GM19035 (cell line): ENCODE data around the gene SEC14L1.
"Not testable (repeated sequence)": the region's sequence is repeated elsewhere in the genome, so short reads cannot be mapped to it uniquely, and the experiment has no call there.

Experiments used
- ATAC-seq: cut with Tn5 transposase; IDR thresholded peaks from one replicate; pipeline ENCODE4 v1.9.1; 2021; ENCODE audit not compliant: unreplicated experiment

Gene SEC14L1

GRCh38 chr17:77140166-77140877 is 447 bp upstream of the SEC14L1 start:
- peak; percentile 86 for ATAC-seq

- no peak for ATAC-seq
Observed at GRCh38 chr17:77141846-77142449, 1.2 kb downstream of the SEC14L1 start.

GRCh38 chr17:77142689-77143088 is 1.9 kb downstream of the SEC14L1 start:
- ATAC-seq, result no peak

- ATAC-seq, result no peak
Observed at GRCh38 chr17:77143306-77143705, 2.5 kb downstream of the SEC14L1 start.

GRCh38 chr17:77144227-77144626 is 3.5 kb downstream of the SEC14L1 start:
- no peak for ATAC-seq

- ATAC-seq, result no peak
Observed at GRCh38 chr17:77145224-77145611, 4.4 kb downstream of the SEC14L1 start.

GRCh38 chr17:77145612-77146245 is 5.0 kb downstream of the SEC14L1 start:
- ATAC-seq, result no peak

GRCh38 chr17:77146246-77146632 is 5.5 kb downstream of the SEC14L1 start:
- ATAC-seq, result no peak

GRCh38 chr17:77146882-77147281 is 6.1 kb downstream of the SEC14L1 start:
- no peak for ATAC-seq

GRCh38 chr17:77147357-77147801 is 6.6 kb downstream of the SEC14L1 start:
- peak; percentile 59 for ATAC-seq

GRCh38 chr17:77148077-77148939 is 7.5 kb downstream of the SEC14L1 start:
- no peak for ATAC-seq

- no peak for ATAC-seq
Observed at GRCh38 chr17:77148940-77149510, 8.3 kb downstream of the SEC14L1 start.

GRCh38 chr17:77150196-77150595 is 9.4 kb downstream of the SEC14L1 start:
- ATAC-seq, result no peak

GRCh38 chr17:77151186-77151585 is 10.4 kb downstream of the SEC14L1 start:
- no peak for ATAC-seq

GRCh38 chr17:77152056-77152455 is 11.3 kb downstream of the SEC14L1 start:
- not testable (repeated sequence) for ATAC-seq

GRCh38 chr17:77153472-77153871 is 12.7 kb downstream of the SEC14L1 start:
- ATAC-seq, result no peak

GRCh38 chr17:77153999-77154586 is 13.3 kb downstream of the SEC14L1 start:
- ATAC-seq, result no peak

GRCh38 chr17:77155125-77155524 is 14.4 kb downstream of the SEC14L1 start:
- no peak for ATAC-seq

GRCh38 chr17:77157766-77158165 is 17.0 kb downstream of the SEC14L1 start:
- ATAC-seq, result not testable (repeated sequence)

GRCh38 chr17:77160091-77160874 is 19.5 kb downstream of the SEC14L1 start:
- ATAC-seq, result no peak
